ENCODE measurements around the gene CYS1. TPM values are rescaled to one million over a fixed set of nuclear protein-coding genes. Genes with fewer than 3 reads are reported as not detected.

CYS1 gene
- total and polyA plus RNA-seq, 2 of the 13 experiments (the other 11 are each of a cell fraction or from before 2014, with no cell fraction given), result 0.04 TPM; not detected in 1

DNA sequence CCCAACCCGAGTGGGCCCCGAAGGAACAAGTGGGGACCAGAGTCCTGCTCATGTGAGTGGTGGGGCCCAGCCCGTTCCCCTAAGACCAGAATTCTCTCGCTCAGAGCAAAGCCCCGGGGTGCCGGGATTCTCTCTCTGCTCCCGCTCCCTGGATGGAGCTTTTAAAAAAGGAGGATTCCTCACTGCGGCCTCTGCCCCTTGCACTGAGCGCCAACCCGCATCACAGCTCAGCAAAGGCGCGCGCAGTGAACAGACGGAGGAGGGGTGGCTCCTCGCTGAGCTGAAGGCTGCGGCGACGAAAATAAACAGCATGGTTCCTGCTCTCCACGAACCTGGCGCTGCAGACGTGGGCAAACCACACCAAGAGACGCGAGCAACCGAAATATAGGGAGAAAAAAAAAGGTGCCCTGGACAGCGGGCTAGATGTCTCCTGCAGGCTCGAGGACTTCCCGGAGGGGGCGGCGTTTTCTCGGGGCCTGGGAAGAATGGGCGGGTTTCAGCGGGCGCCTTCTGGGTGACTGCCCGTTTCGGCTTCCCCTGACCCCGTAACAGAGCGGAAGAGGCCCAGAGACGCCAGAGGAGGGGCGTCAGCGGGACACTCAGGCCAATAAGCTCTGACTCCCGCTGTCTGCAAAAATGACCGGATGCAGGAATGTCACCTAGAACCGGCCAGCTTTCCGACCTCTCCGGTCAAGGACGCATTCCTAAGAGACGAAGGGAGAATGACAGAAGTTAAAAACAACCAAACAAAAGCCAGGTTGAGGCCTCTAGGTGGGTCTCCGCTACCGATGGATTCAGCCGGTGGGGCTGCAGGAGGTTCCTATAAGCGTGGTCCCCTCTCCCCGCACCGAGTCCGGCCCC is 37.7 kb downstream of the CYS1 start (continued):
- TF ChIP-seq, protein P1, sequence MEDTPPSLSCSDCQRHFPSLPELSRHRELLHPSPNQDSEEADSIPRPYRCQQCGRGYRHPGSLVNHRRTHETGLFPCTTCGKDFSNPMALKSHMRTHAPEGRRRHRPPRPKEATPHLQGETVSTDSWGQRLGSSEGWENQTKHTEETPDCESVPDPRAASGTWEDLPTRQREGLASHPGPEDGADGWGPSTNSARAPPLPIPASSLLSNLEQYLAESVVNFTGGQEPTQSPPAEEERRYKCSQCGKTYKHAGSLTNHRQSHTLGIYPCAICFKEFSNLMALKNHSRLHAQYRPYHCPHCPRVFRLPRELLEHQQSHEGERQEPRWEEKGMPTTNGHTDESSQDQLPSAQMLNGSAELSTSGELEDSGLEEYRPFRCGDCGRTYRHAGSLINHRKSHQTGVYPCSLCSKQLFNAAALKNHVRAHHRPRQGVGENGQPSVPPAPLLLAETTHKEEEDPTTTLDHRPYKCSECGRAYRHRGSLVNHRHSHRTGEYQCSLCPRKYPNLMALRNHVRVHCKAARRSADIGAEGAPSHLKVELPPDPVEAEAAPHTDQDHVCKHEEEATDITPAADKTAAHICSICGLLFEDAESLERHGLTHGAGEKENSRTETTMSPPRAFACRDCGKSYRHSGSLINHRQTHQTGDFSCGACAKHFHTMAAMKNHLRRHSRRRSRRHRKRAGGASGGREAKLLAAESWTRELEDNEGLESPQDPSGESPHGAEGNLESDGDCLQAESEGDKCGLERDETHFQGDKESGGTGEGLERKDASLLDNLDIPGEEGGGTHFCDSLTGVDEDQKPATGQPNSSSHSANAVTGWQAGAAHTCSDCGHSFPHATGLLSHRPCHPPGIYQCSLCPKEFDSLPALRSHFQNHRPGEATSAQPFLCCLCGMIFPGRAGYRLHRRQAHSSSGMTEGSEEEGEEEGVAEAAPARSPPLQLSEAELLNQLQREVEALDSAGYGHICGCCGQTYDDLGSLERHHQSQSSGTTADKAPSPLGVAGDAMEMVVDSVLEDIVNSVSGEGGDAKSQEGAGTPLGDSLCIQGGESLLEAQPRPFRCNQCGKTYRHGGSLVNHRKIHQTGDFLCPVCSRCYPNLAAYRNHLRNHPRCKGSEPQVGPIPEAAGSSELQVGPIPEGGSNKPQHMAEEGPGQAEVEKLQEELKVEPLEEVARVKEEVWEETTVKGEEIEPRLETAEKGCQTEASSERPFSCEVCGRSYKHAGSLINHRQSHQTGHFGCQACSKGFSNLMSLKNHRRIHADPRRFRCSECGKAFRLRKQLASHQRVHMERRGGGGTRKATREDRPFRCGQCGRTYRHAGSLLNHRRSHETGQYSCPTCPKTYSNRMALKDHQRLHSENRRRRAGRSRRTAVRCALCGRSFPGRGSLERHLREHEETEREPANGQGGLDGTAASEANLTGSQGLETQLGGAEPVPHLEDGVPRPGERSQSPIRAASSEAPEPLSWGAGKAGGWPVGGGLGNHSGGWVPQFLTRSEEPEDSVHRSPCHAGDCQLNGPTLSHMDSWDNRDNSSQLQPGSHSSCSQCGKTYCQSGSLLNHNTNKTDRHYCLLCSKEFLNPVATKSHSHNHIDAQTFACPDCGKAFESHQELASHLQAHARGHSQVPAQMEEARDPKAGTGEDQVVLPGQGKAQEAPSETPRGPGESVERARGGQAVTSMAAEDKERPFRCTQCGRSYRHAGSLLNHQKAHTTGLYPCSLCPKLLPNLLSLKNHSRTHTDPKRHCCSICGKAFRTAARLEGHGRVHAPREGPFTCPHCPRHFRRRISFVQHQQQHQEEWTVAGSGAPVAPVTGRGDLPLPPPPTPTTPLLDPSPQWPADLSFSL (CRISPR knock-in tag; IDR thresholded peaks at IDR 0.05), result no peak
- TF ChIP-seq SMC3 (IDR thresholded peaks at IDR 0.05; ENCODE audit: low read length) (no peak), ZNF672 (CRISPR knock-in tag; IDR thresholded peaks at IDR 0.05) (no peak), TCF12 (IDR thresholded peaks at IDR 0.05) (no peak), TCF12 (CRISPR knock-in tag; IDR thresholded peaks at IDR 0.05) (peak; percentile 37; the same call in 1 of the 2 replicates), ZNF543 (CRISPR knock-in tag; IDR thresholded peaks at IDR 0.05) (peak; percentile 3; the same call in 1 of the 2 replicates), ZFP36L1 (CRISPR knock-in tag; IDR thresholded peaks at IDR 0.05) (no peak), ZNF552 (CRISPR knock-in tag; IDR thresholded peaks at IDR 0.05; ENCODE audit: borderline replicate concordance) (no peak)

All from HepG2 (cell line).